ENCODE results near the gene WDR88.
A peak's percentile ranks its signal among the peaks of the same experiment; 100 is the strongest.
"Not testable (repeated sequence)": the region's sequence is repeated elsewhere in the genome, so short reads cannot be mapped to it uniquely, and the experiment has no call there.

Gene WDR88

GRCh38 chr19:33126712-33127111, 5.2 kb upstream of the WDR88 start:
- DNase-seq (ENCODE audit: low read depth in 2 of 2), result not testable (repeated sequence)

GRCh38 chr19:33129901-33130300, 2.0 kb upstream of the WDR88 start:
- no peak for DNase-seq (ENCODE audit: low read depth in 2 of 2)

GRCh38 chr19:33130433-33130832, 1.5 kb upstream of the WDR88 start:
- DNase-seq (ENCODE audit: low read depth in 2 of 2), result no peak

- no peak for DNase-seq (ENCODE audit: low read depth in 2 of 2)
Measured at GRCh38 chr19:33132425-33132824, 511 bp downstream of the WDR88 start.

- no peak for DNase-seq (ENCODE audit: low read depth in 2 of 2)
Measured at GRCh38 chr19:33133438-33134031, 1.6 kb downstream of the WDR88 start.

GRCh38 chr19:33134571-33135041, 2.7 kb downstream of the WDR88 start:
- DNase-seq (ENCODE audit: low read depth in 2 of 2), result peak; percentile 50 to 75

GRCh38 chr19:33139165-33139564, 7.3 kb downstream of the WDR88 start:
- DNase-seq (ENCODE audit: low read depth in 2 of 2), result no peak

GRCh38 chr19:33143897-33144405, 12.0 kb downstream of the WDR88 start:
- peak; percentile 34 to 52 for DNase-seq (ENCODE audit: low read depth in 2 of 2)

GRCh38 chr19:33146209-33146608, 14.3 kb downstream of the WDR88 start:
- DNase-seq (ENCODE audit: low read depth in 2 of 2), result no peak

- no peak for DNase-seq (ENCODE audit: low read depth in 2 of 2)
Measured at GRCh38 chr19:33147538-33147937, 15.6 kb downstream of the WDR88 start.

- DNase-seq (ENCODE audit: low read depth in 2 of 2), result no peak
Measured at GRCh38 chr19:33150852-33151518, 19.1 kb downstream of the WDR88 start.

GRCh38 chr19:33152176-33152575, 20.3 kb downstream of the WDR88 start:
- DNase-seq (ENCODE audit: low read depth in 2 of 2), result no peak

GRCh38 chr19:33152625-33153024, 20.7 kb downstream of the WDR88 start:
- DNase-seq (ENCODE audit: low read depth in 2 of 2), result not testable (repeated sequence)

GRCh38 chr19:33154313-33154712, 22.4 kb downstream of the WDR88 start:
- DNase-seq (ENCODE audit: low read depth in 2 of 2), result not testable (repeated sequence)

- no peak for DNase-seq (ENCODE audit: low read depth in 2 of 2)
Measured at GRCh38 chr19:33156334-33156733, 24.4 kb downstream of the WDR88 start.

GRCh38 chr19:33157906-33158305, 26.0 kb downstream of the WDR88 start:
- no peak for DNase-seq (ENCODE audit: low read depth in 2 of 2)

GRCh38 chr19:33158365-33158764, 26.5 kb downstream of the WDR88 start:
- DNase-seq (ENCODE audit: low read depth in 2 of 2), result no peak

- DNase-seq (ENCODE audit: low read depth in 2 of 2), result no peak
Measured at GRCh38 chr19:33159149-33159548, 27.2 kb downstream of the WDR88 start.

- no peak for DNase-seq (ENCODE audit: low read depth in 2 of 2)
Measured at GRCh38 chr19:33159893-33160292, 28.0 kb downstream of the WDR88 start.

- no peak for DNase-seq (ENCODE audit: low read depth in 2 of 2)
Measured at GRCh38 chr19:33161201-33161600, 29.3 kb downstream of the WDR88 start.

- DNase-seq (ENCODE audit: low read depth in 2 of 2), result no peak
Measured at GRCh38 chr19:33163481-33163880, 31.6 kb downstream of the WDR88 start.

GRCh38 chr19:33166037-33166436, 34.1 kb downstream of the WDR88 start:
- not testable (repeated sequence) for DNase-seq (ENCODE audit: low read depth in 2 of 2)

- no peak for DNase-seq (ENCODE audit: low read depth in 2 of 2)
Measured at GRCh38 chr19:33167438-33167837, 35.5 kb downstream of the WDR88 start.

Data from stimulated activated CD4-positive, alpha-beta T cell treated with anti-CD3 and anti-CD28 coated beads, Interleukin-15, amount 100 ng/mL, for 48 hours (primary cell).